HG02642 (cell line): Measurements from ENCODE around the gene PRTFDC1.
"Not testable (repeated sequence)": the region's sequence is repeated elsewhere in the genome, so short reads cannot be mapped to it uniquely, and the experiment has no call there.

Experiments
- ATAC-seq: cut with Tn5 transposase; IDR thresholded peaks from one replicate; pipeline ENCODE4 v1.9.1; 2021; ENCODE audit warnings: mild to moderate bottlenecking; ENCODE audit not compliant: unreplicated experiment, poor library complexity

Gene PRTFDC1, protein sequence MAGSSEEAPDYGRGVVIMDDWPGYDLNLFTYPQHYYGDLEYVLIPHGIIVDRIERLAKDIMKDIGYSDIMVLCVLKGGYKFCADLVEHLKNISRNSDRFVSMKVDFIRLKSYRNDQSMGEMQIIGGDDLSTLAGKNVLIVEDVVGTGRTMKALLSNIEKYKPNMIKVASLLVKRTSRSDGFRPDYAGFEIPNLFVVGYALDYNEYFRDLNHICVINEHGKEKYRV

GRCh38 chr10:24952143-24952706, at the start of gene PRTFDC1:
PRTFDC1 (minus strand) TSS chr10:24952606; CDS start chr10:24952575, 31 bp downstream.
- ATAC-seq, result peak; percentile 39

GRCh38 chr10:24998044-24998443, 45.6 kb upstream of the PRTFDC1 start:
- no peak for ATAC-seq

DNA sequence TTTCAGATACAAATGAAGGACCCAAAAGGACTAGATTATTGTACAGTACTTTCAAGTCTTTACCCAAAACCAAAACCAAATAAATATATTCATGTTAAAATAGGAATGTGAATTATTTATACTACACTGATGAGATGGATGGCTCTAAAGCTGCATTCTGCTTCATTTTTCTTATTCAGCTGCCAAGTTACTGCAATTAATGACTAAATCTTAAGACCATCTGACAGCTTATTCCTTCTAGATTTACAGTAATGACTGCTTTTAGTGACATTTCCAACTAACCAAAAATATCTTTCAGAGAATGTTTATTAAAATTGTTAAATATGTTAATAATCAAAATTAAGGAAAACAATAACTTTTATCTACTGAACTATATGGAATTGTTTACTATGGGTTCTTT, 42.7 kb upstream of the PRTFDC1 start:
- ATAC-seq, result no peak

- no peak for ATAC-seq
Observed at GRCh38 chr10:24993237-24993958, 41.0 kb upstream of the PRTFDC1 start.

GRCh38 chr10:24992512-24993133, 40.2 kb upstream of the PRTFDC1 start:
- no peak for ATAC-seq

DNA sequence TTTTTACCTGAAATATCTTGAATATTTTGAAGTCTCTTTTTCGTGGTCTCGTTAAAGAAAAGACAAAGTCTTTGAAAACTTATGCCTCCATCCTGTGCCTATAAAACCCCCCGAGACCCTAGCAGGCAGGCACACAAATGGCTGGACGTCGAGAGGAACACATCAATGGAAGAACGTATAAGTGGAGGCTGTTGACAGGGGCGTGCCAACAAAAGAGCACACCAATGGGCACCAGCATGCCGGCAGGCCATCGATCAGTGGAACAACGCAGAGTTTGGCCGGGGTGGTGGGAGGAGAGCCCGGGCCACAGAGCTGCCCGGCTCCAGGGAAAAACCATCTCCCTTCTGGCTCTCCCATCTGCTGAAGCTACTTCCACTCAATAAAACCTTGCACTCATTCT, 38.9 kb upstream of the PRTFDC1 start:
- no peak for ATAC-seq

GRCh38 chr10:24989867-24990266, 37.5 kb upstream of the PRTFDC1 start:
- no peak for ATAC-seq

- ATAC-seq, result no peak
Observed at GRCh38 chr10:24988831-24989640, 36.6 kb upstream of the PRTFDC1 start.

- no peak for ATAC-seq
Observed at GRCh38 chr10:24984906-24985305, 32.5 kb upstream of the PRTFDC1 start.

- ATAC-seq, result no peak
Observed at GRCh38 chr10:24983946-24984345, 31.5 kb upstream of the PRTFDC1 start.

- ATAC-seq, result no peak
Observed at GRCh38 chr10:24983130-24983529, 30.7 kb upstream of the PRTFDC1 start.

GRCh38 chr10:24982319-24983112, 30.1 kb upstream of the PRTFDC1 start:
- ATAC-seq, result no peak

GRCh38 chr10:24981161-24981710, 28.8 kb upstream of the PRTFDC1 start:
- ATAC-seq, result no peak

- no peak for ATAC-seq
Observed at GRCh38 chr10:24979685-24980084, 27.3 kb upstream of the PRTFDC1 start.

DNA sequence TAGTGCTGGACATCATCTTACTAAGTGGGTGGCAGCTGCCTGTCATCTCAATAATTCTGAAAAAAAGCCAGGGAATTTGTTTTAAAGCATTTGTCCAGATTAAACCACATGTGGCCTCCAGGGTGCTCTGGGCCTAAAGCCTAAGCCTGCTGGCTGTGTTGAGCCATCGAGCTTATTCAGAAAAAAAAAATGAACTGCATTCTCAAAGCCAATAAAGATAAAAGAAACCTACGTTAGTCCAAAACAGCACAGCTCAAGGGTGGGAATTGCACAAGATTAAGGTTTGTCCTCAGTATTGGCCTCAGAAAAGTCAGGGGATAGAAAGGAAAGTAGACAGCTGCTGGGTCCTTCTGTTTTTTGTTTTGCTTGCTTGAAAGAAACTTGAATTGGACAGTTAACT, 22.6 kb upstream of the PRTFDC1 start:
- no peak for ATAC-seq

DNA sequence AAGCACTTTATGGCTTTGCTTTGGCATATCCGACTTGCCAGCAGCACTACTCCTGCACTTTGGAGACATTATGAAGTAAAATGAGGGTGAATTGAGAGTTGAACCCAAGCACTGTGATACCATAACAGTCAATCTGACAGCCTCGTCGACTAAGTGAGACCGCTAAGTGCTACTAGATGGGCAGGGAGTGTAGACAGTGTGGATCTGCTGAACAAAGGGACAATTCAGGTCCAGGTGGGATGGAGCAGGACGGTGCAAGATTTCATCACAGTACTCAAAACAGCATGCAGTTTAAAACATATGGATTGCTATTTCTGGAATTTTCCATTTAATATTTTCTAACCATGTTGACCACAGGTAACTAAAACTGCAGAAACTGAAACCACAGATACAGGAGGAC, 20.8 kb upstream of the PRTFDC1 start:
- ATAC-seq, result no peak

- no peak for ATAC-seq
Observed at GRCh38 chr10:24971374-24971773, 19.0 kb upstream of the PRTFDC1 start.

DNA sequence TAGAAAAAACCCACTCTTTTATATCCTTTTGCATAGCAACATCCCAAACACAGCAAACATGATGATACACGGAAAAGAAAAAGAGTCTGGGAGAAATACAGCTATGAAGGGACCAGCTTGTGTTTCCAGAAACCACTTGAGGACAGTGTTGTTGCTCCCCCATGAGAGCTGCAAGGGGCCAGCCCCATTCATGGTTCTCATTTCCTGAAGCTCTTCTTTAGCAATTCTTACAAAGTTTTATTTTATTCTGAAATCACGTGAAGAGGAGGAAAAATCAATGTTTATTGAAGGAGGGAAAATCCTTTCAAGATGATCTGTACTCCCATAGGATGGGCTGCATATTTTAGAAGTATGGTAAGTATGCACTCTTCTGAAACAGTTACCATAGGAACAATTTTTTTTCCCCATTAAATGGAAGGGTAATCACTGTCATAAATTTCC, 17.5 kb upstream of the PRTFDC1 start:
- no peak for ATAC-seq

DNA sequence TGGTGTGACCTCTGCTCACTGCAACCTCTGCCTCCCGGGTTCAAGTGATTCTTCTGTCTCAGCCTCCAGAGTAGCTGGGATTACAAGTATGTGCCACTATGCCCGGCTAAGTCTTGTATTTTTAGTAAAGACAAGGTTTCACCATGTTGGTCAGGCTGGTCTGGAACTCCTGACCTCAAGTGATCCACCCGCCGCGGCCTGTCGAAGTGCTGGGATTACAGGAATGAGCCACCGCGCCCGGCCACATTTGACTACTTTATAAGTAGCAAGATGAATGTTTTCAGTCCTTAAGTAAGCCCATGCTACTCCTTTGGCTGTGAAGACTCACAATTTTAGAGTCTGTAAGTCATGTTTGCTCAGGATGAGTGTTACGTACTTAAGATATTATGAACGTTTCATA, 16.5 kb upstream of the PRTFDC1 start:
- ATAC-seq, result not testable (repeated sequence)
